KG1 (cell line): ENCODE results near the gene TMTC3.
"Not testable (repeated sequence)": the region's sequence is repeated elsewhere in the genome, so short reads cannot be mapped to it uniquely, and the experiment has no call there.

Experiments used
- DNase-seq: peaks from one replicate; lab custom pipeline; 2025; lab: John Stamatoyannopoulos, UW

The TMTC3 gene

GRCh38 chr12:88141774-88142609 lies at the start of gene TMTC3, which contains the start of gene CEP290:
TMTC3 (plus strand) TSS chr12:88142307; CDS start chr12:88148316, 6,009 bp downstream.
CEP290 (minus strand) TSS chr12:88142088; CDS start chr12:88141307, 781 bp downstream.
- peak; percentile 95 for DNase-seq

- DNase-seq, result no peak
Observed at GRCh38 chr12:88092771-88093170, 49.3 kb upstream of the TMTC3 start.

GRCh38 chr12:88093573-88093972 lies 48.5 kb upstream of the TMTC3 start:
- no peak for DNase-seq

GRCh38 chr12:88108021-88108420 lies 34.1 kb upstream of the TMTC3 start:
- DNase-seq, result no peak

DNA sequence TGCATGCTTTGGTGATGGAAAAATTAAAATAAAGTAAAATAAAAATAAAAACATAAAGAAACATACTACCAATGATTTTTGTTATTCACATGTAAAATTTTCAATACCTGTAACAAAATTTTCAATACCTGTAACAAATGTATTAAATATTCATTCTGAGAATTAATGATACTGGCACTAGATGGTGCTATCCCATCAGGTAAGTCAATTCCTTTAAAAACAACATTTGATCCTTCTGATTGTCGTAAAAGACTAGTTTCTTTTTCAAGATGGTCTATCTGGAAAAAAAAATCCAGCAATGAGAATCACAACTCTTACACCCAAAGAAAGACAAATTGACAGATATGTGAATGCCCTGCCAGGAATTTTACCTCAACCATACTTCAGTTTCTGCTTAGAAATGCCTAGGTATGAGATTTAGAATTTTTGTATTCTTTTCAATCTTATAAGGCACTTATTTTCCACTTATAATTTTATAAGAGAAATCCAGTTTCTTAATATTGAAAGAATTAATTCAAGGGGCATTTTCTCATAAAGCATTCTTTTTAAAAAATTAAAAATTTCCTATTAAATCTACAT lies 30.9 kb upstream of the TMTC3 start:
- DNase-seq, result no peak

GRCh38 chr12:88113871-88114270 lies 28.2 kb upstream of the TMTC3 start:
- DNase-seq, result no peak

- no peak for DNase-seq
Observed at GRCh38 chr12:88122666-88123065, 19.4 kb upstream of the TMTC3 start.

- DNase-seq, result no peak
Observed at GRCh38 chr12:88127099-88127498, 15.0 kb upstream of the TMTC3 start.

DNA sequence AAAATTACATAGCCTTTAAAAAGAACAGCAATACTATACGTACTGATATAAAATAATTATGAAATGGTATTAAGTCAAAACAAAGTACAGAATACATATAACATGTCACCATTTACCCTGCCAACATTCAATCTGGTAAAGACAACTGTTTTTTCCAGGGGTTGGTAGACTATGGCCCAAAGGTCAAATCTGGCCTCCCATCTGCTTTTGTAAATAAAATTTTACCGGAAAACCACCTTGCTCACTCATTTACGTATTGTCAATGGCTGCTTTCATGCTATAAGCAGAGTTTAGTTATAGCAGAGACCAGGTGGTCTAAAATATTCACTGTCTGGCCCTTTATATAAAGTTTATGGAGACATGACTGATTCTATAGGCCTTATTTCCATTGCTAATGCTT lies 14.3 kb upstream of the TMTC3 start:
- DNase-seq, result no peak

DNA sequence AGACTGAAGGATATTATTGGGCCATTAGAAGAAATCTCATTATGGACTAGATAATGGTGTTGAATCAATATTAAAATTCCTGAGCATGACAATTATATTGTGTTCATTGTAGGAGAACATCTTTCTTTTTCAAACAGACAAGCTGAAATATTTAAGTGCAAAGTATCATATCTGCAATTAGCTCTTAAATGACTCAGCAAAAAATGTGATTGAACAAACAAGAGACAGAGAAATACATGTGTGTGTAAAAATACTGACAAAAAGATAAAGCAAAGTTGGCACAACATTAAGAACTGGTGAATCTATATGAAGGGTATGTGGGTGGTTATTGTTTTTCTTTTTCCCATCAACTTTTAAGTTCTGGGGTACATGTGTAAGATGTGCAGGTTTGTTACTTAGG lies 9.7 kb upstream of the TMTC3 start:
- no peak for DNase-seq

- DNase-seq, result not testable (repeated sequence)
Observed at GRCh38 chr12:88133181-88133580, 8.9 kb upstream of the TMTC3 start.

DNA sequence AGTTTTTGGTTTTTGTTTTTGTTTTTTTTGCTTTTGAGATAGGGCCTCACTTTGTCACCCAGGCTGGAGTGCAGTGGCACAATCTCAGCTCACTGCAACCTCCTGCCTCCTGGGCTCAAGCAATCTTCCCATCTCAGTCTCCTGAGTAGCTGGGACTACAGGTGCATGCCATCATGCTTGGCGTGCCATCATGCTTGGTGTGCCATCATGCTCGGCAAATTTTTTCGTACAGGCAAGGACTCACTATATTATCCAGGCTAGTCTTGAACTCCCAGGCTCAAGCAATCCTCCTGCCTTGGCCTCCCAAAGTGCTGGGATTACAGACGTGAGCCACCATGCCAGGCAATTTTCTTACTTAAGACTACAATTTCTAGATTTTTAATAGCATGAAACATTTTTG lies 2.4 kb upstream of the TMTC3 start:
- not testable (repeated sequence) for DNase-seq

- no peak for DNase-seq
Observed at GRCh38 chr12:88141425-88141773, 708 bp upstream of the TMTC3 start.

GRCh38 chr12:88142610-88142991 lies 494 bp downstream of the TMTC3 start:
- no peak for DNase-seq

GRCh38 chr12:88144037-88144436 lies 1.9 kb downstream of the TMTC3 start:
- no peak for DNase-seq

GRCh38 chr12:88144546-88145468 lies 2.7 kb downstream of the TMTC3 start:
- no peak for DNase-seq

- no peak for DNase-seq
Observed at GRCh38 chr12:88145567-88146505, 3.7 kb downstream of the TMTC3 start.

DNA sequence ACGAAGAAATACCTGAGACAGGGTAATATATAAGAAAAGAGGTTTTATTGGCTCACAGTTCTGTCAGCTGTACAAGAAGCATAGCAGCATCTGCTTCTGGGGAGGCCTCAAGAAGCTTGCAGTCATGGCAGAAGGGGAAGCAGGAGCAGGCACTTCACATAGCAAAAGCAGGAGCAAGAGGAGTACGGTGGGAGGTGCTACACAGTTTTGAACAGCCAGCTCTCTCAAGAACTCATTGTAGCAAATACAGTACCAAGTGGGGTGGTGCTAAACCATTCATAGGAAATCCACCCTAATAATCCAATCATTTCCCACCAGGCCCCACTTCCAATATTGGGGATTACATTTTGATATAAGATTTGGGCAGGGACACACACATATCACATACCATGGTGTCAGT lies 8.0 kb downstream of the TMTC3 start:
- no peak for DNase-seq

DNA sequence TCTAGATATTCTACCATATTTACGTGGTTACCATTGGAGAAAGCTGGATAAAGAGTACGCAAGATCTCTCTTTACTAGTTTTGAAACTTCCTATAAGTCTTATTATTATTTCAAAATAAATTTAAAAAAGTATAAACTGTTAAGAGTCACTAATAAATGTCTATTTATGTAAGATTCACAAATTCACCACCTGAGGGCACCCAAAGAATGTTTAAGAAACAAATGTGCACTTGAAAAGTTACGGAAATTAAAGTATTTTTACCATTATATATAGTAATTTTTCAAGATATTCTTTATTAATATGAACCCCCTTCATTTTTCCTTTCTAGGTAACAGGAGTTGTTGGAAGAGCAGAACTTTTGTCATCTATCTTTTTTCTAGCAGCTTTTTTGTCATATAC lies 11.9 kb downstream of the TMTC3 start:
- no peak for DNase-seq

DNA sequence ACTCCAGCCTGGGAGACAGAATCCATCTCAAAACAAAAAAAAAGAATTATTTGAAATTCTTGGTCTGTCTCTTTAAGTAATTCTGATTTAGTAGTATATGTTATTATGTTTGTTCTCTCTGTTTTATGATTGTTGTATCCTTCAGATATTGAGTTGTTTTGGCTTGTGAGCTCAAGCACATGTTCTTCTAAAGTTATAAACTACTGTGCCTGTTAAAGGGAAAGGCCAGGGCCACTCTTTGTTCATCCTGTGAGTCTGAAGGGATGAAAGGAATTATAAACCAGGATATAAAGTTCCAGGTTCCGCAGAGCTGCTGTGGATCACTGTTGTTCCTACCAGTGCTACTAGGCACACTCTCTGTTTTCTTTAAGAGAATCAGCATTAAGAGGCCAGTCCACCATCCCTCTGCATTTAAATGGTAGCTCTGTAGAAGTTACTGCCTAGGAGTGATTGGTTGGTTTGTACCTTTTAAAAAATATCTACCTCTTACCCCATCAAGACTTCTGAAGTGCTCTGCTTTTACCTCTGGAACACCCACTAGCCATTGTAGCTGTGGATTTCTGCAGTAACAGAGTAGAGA lies 14.1 kb downstream of the TMTC3 start:
- no peak for DNase-seq

DNA sequence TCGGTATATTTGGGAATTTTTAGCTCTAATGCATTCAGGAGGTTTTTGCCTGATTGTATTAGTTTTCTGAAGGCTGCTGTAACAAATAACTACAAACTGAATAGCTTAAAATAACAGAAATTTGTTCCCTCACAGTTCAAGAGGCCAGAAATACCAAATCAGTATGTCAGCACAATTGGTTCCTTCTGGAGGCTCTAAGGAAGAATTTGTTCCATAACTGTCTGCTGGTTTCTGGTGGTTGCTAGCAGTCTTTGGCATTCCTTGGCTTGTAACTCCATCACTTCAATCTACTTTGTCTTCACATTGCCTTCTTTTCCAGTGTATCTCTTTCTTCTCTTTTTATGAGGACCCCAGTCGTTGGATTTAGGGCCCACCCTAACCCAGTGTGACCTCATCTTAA lies 21.3 kb downstream of the TMTC3 start:
- DNase-seq, result no peak
